Progenitor cell of endocrine pancreas (in vitro differentiated cells): ENCODE data around the gene TMEM252. TPM values are rescaled to one million over a fixed set of nuclear protein-coding genes. Genes with fewer than 3 reads are reported as not detected.

Experiments used
- DNase-seq: peaks from one replicate; pipeline ENCODE4 v3.0.0; 2021; ENCODE audit warnings: low spot score; ENCODE audit not compliant: unreplicated experiment
- H3K27ac Mint-ChIP-seq: 2 replicates; pipeline ENCODE4 v1.8.0; 2021; ENCODE audit warnings: mild to moderate bottlenecking, moderate library complexity, mixed read lengths
- H3K27me3 Mint-ChIP-seq: 2 replicates; pipeline ENCODE4 v1.8.0; 2021; ENCODE audit warnings: mixed read lengths
- H3K36me3 Mint-ChIP-seq: 2 replicates; pipeline ENCODE4 v1.8.0; 2022; ENCODE audit warnings: mixed read lengths; ENCODE audit not compliant: insufficient read depth
- H3K4me1 Mint-ChIP-seq: 2 replicates; pipeline ENCODE4 v1.8.0; 2021; ENCODE audit warnings: low read depth, mixed read lengths
- H3K4me3 Mint-ChIP-seq: 2 replicates; pipeline ENCODE4 v1.8.0; 2021; ENCODE audit warnings: low read depth, mild to moderate bottlenecking, moderate library complexity, mixed read lengths
- H3K9me3 Mint-ChIP-seq: 2 replicates; pipeline ENCODE4 v1.8.0; 2021; ENCODE audit warnings: low read depth, mixed read lengths
- CTCF ChIP-seq: fragments of 200-600 bp; sonication (generic); IDR thresholded peaks from one replicate; pipeline ENCODE4 v1.5.0; 2021; ENCODE audit warnings: antibody characterized with exemption, mild to moderate bottlenecking; ENCODE audit not compliant: unreplicated experiment
- long read RNA-seq: library from polyadenylated mRNA; unstranded; transcript quantifications from one replicate; pipeline ENCODE4 v2.0.0, GENCODE V29; 2020
- total RNA-seq: library from RNA; stranded (reverse); gene quantifications from 2 replicates; pipeline ENCODE4 v1.2.1, GENCODE V29; 2021

Gene TMEM252
- total RNA-seq, result not detected in 2 replicates
- long read RNA-seq, result 0 reads

- H3K27me3 Mint-ChIP-seq, result peaks cover 27% of the 10 kb centered on the region
- no peak for TF ChIP-seq CTCF
- no peak within 1 kb of the TSS for H3K27ac Mint-ChIP-seq
- no peak for DNase-seq
- no peak within 1 kb of the TSS for H3K4me3 Mint-ChIP-seq
- H3K4me1 Mint-ChIP-seq, result no peaks in the 10 kb centered on the region
- H3K36me3 Mint-ChIP-seq, result no peaks in the 10 kb centered on the region
- no peaks in the 10 kb centered on the region for H3K9me3 Mint-ChIP-seq
Observed at GRCh38 chr9:68540712-68541535, at the start of gene TMEM252. TSS of gene TMEM252 (minus strand) at chr9:68540883. CDS start at chr9:68540814, 69 bp downstream.

DNA sequence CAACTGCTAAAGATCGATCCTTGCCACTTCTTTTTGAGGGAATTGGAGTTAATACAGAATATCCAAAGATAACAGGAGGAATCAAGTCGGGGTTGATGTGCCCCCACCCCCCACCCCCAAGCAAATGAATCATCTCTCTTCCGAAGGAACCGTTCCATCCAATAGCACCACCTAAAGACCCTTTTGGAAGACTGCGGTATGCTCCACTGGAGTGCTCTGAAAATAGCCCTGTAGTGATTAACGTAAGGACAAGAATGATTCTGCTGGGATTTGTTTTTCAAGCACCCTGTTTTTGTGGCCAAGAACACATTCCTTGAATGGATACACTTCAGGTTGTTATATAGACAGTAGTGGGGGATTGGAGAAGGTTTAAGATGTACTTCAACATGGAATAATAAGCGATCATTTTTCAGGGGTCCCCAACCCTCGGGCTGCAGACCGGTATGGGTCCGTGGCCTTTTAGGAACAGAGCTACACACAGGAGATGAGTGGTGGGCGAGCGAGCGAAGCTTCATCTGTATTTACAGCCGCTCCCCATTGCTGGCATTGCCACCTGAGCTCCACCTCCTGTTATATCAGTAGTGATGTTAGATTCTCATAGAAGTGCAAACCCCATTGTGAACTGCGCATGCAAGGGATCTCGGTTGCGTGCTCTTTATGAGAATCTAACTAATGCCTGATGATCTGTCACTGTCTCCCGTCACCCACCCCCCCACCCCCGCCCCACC is 44.5 kb upstream of the TMEM252 start:
- H3K4me3 Mint-ChIP-seq, result no peak overlapping the region
- no peaks in the 10 kb centered on the region for H3K4me1 Mint-ChIP-seq
- peaks cover 2% of the 10 kb centered on the region for H3K36me3 Mint-ChIP-seq
- H3K27ac Mint-ChIP-seq, result no peak overlapping the region
- peaks cover 13% of the 10 kb centered on the region for H3K27me3 Mint-ChIP-seq
- H3K9me3 Mint-ChIP-seq, result peaks cover 13% of the 10 kb centered on the region
- no peak for TF ChIP-seq CTCF
- no peak for DNase-seq

DNA sequence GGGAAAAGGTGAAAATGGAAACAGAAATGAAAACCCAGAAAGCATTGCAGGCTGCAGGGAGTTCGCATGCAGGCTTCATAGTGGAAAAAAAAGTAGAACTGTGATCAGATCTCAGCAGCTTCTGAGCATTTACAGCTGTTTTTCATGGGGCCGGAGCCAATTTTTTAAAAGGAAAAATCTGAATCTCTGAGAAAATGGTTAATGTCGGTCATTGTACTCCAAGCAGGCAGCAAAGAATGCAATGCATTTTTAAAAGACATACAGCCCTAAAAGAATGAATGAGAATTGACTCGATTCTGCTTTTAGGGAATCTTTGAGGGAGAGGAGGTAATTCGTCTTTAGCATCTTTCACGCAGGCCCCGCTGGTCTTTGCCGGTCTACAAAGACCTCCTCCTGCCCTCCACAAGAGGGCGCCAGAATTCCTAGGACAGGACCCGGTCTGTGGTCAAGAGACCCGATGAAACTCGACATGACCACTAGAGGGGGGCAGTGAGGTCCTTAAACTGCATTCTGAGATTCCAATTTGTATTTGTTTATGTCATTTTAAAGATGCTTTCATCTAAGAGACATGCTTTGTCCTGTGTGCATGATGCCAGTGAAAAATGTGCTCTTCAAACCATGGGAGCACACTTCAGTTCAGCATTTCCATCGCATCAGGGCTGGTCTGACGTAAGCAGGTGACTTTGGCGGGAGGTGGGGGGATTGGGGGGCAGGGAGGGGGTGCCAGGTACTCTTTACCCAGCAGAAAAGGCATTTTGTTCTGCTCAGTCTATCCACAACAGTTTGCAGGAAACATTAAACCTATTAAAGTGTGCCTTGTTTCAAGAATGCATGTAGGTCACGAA is 43.7 kb upstream of the TMEM252 start:
- H3K27ac Mint-ChIP-seq, result no peak overlapping the region
- H3K27me3 Mint-ChIP-seq, result peaks cover 13% of the 10 kb centered on the region
- TF ChIP-seq CTCF, result peak; percentile 99
- H3K4me3 Mint-ChIP-seq, result no peak overlapping the region
- peaks cover 8% of the 10 kb centered on the region for H3K9me3 Mint-ChIP-seq
- H3K4me1 Mint-ChIP-seq, result no peaks in the 10 kb centered on the region
- DNase-seq, result peak; percentile 76
- peaks cover 2% of the 10 kb centered on the region for H3K36me3 Mint-ChIP-seq

GRCh38 chr9:68581696-68582095 is 41.0 kb upstream of the TMEM252 start:
- H3K4me3 Mint-ChIP-seq, result no peak overlapping the region
- no peak for DNase-seq
- no peaks in the 10 kb centered on the region for H3K4me1 Mint-ChIP-seq
- H3K27ac Mint-ChIP-seq, result no peak overlapping the region
- no peak for TF ChIP-seq CTCF
- H3K9me3 Mint-ChIP-seq, result no peaks in the 10 kb centered on the region
- peaks cover 13% of the 10 kb centered on the region for H3K27me3 Mint-ChIP-seq
- H3K36me3 Mint-ChIP-seq, result no peaks in the 10 kb centered on the region
